H1 (cell line): ENCODE measurements around the gene C14orf132. TPM values are rescaled to one million over a fixed set of nuclear protein-coding genes. Genes with fewer than 3 reads are reported as not detected.

Experiments
- CBX5 ChIP-seq: fragments of 300-800, 300-1000 bp; sonication (generic); IDR thresholded peaks from 2 replicates; pipeline ENCODE4 v1.7.1; 2016; ENCODE audit warnings: antibody characterized with exemption, low read length, low read depth
- CHD1 ChIP-seq: IDR thresholded peaks from 2 replicates; pipeline ENCODE4 v1.6.1; 2012; ENCODE audit warnings: low read depth, low read length, improper control_type of control experiment
- CHD2 ChIP-seq: IDR thresholded peaks from 2 replicates; pipeline ENCODE4 v1.6.1; 2012; ENCODE audit warnings: low read length, improper control_type of control experiment
- KDM4A ChIP-seq: IDR thresholded peaks from one replicate; pipeline ENCODE4 v1.7.1; 2012; ENCODE audit warnings: low read depth, mild to moderate bottlenecking, moderate library complexity, low read length, inconsistent platforms; ENCODE audit not compliant: severe bottlenecking
- MAFK ChIP-seq: IDR thresholded peaks from 2 replicates; pipeline ENCODE4 v1.6.1; 2012; ENCODE audit warnings: low read depth, mild to moderate bottlenecking, improper control_type of control experiment, low read length
- PHF8 ChIP-seq: fragments of 200-600 bp; sonication (generic); conservative IDR thresholded peaks from 2 replicates; pipeline ENCODE4 v1.7.1; 2012; ENCODE audit warnings: low read depth, mild to moderate bottlenecking, inconsistent platforms, low read length, moderate library complexity
- SIX5 ChIP-seq: IDR thresholded peaks from 2 replicates; pipeline ENCODE4 v1.6.1; 2011; ENCODE audit warnings: mild to moderate bottlenecking, low read depth, low read length
- polyA plus RNA-seq, 7 experiments: library from polyadenylated mRNA; depleted of rRNA in 3 of 7; stranded (reverse) in 5 of 7; unstranded in 2 of 7; fragments of >200 nt in 5 of 7; fragments of 200-250 nt in 2 of 7; gene quantifications; 1 replicate in 5 of 7; 2 replicates in 1 of 7; 4 replicates in 1 of 7; pipeline versions ENCODE4 v1.2.1 to v1.2.3, GENCODE V29; 2011 to 2013; ENCODE audit warnings: missing spikeins in 2 of 7, mixed read lengths in 2 of 7
- total RNA-seq: library from RNA; stranded (reverse); fragmentation: NEBNext Ultra II Directional; extraction: Animal tissue kit (Norgen Biotek cat#: 25700); gene quantifications from 2 replicates; pipeline ENCODE4 v1.2.1, GENCODE V29; 2021
- TF ChIP-seq, protein P1 (sequence below): fragments of 300-600 bp; sonication (generic); IDR thresholded peaks from 2 replicates; pipeline ENCODE4 v1.7.1; 2012; ENCODE audit warnings: low read length, moderate library complexity, mild to moderate bottlenecking, inconsistent platforms; ENCODE audit not compliant: insufficient replicate concordance

C14orf132 gene
- total and polyA plus RNA-seq, 2 of the 8 experiments (the other 6 are each of a cell fraction or from before 2014, with no cell fraction given) = 11.7 to 32.5 TPM

DNA sequence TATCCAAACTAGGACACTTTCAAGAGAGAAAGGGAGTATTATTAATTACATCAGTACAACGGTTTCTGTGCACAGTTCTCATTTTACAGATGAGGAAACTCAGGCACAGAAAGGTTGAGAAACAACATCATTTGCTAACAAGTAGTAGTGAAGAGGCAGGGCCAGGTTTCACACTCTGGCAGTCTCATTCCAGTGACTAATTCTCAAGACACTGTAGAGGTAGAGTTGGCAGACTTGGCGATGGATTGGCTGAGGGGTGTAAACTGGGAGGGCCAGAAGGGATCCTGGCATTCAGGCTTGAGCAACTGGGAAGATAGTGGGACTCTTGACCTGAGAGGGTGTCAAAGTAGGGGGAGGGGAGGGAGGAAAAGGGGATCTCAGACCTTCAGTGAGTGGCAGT, 91.7 kb downstream of the C14orf132 start (continued):
- TF ChIP-seq, protein P1, sequence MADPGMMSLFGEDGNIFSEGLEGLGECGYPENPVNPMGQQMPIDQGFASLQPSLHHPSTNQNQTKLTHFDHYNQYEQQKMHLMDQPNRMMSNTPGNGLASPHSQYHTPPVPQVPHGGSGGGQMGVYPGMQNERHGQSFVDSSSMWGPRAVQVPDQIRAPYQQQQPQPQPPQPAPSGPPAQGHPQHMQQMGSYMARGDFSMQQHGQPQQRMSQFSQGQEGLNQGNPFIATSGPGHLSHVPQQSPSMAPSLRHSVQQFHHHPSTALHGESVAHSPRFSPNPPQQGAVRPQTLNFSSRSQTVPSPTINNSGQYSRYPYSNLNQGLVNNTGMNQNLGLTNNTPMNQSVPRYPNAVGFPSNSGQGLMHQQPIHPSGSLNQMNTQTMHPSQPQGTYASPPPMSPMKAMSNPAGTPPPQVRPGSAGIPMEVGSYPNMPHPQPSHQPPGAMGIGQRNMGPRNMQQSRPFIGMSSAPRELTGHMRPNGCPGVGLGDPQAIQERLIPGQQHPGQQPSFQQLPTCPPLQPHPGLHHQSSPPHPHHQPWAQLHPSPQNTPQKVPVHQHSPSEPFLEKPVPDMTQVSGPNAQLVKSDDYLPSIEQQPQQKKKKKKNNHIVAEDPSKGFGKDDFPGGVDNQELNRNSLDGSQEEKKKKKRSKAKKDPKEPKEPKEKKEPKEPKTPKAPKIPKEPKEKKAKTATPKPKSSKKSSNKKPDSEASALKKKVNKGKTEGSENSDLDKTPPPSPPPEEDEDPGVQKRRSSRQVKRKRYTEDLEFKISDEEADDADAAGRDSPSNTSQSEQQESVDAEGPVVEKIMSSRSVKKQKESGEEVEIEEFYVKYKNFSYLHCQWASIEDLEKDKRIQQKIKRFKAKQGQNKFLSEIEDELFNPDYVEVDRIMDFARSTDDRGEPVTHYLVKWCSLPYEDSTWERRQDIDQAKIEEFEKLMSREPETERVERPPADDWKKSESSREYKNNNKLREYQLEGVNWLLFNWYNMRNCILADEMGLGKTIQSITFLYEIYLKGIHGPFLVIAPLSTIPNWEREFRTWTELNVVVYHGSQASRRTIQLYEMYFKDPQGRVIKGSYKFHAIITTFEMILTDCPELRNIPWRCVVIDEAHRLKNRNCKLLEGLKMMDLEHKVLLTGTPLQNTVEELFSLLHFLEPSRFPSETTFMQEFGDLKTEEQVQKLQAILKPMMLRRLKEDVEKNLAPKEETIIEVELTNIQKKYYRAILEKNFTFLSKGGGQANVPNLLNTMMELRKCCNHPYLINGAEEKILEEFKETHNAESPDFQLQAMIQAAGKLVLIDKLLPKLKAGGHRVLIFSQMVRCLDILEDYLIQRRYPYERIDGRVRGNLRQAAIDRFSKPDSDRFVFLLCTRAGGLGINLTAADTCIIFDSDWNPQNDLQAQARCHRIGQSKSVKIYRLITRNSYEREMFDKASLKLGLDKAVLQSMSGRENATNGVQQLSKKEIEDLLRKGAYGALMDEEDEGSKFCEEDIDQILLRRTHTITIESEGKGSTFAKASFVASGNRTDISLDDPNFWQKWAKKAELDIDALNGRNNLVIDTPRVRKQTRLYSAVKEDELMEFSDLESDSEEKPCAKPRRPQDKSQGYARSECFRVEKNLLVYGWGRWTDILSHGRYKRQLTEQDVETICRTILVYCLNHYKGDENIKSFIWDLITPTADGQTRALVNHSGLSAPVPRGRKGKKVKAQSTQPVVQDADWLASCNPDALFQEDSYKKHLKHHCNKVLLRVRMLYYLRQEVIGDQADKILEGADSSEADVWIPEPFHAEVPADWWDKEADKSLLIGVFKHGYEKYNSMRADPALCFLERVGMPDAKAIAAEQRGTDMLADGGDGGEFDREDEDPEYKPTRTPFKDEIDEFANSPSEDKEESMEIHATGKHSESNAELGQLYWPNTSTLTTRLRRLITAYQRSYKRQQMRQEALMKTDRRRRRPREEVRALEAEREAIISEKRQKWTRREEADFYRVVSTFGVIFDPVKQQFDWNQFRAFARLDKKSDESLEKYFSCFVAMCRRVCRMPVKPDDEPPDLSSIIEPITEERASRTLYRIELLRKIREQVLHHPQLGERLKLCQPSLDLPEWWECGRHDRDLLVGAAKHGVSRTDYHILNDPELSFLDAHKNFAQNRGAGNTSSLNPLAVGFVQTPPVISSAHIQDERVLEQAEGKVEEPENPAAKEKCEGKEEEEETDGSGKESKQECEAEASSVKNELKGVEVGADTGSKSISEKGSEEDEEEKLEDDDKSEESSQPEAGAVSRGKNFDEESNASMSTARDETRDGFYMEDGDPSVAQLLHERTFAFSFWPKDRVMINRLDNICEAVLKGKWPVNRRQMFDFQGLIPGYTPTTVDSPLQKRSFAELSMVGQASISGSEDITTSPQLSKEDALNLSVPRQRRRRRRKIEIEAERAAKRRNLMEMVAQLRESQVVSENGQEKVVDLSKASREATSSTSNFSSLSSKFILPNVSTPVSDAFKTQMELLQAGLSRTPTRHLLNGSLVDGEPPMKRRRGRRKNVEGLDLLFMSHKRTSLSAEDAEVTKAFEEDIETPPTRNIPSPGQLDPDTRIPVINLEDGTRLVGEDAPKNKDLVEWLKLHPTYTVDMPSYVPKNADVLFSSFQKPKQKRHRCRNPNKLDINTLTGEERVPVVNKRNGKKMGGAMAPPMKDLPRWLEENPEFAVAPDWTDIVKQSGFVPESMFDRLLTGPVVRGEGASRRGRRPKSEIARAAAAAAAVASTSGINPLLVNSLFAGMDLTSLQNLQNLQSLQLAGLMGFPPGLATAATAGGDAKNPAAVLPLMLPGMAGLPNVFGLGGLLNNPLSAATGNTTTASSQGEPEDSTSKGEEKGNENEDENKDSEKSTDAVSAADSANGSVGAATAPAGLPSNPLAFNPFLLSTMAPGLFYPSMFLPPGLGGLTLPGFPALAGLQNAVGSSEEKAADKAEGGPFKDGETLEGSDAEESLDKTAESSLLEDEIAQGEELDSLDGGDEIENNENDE = no peak
- TF ChIP-seq KDM4A (no peak), CBX5 (no peak), SIX5 (no peak), CHD1 (no peak), PHF8 (no peak), CHD2 (no peak), MAFK (no peak)
